Stomach (tissue), 4 donors: ENCODE measurements around the gene EEF2K.

Experiments used
- POLR2A ChIP-seq, 4 donors: fragments of 450-650 bp; IDR thresholded peaks; one replicate each; pipeline ENCODE4 v1.6.1; 2016; ENCODE audit warnings: antibody characterized with exemption in 4 of 4, control low read depth in 2 of 4, mild to moderate bottlenecking in 1 of 4, moderate library complexity in 1 of 4
- POLR2AphosphoS5 ChIP-seq, 3 donors: sonication (generic); formaldehyde crosslinking; IDR thresholded peaks; one replicate each; pipeline ENCODE4 v1.6.1; 2016; ENCODE audit warnings: antibody characterized with exemption in 3 of 3
- TF ChIP-seq, protein P1 (sequence below), 7 experiments: fragments of 450-650 bp in 4 of 7; fragments of 200-600 bp in 3 of 7; sonication (generic) in 3 of 7; IDR thresholded peaks; one replicate each; pipeline ENCODE4 v1.5.1; 2016 to 2019; ENCODE audit warnings: antibody characterized with exemption in 7 of 7, control low read depth in 2 of 7, mild to moderate bottlenecking in 1 of 7

DNA sequence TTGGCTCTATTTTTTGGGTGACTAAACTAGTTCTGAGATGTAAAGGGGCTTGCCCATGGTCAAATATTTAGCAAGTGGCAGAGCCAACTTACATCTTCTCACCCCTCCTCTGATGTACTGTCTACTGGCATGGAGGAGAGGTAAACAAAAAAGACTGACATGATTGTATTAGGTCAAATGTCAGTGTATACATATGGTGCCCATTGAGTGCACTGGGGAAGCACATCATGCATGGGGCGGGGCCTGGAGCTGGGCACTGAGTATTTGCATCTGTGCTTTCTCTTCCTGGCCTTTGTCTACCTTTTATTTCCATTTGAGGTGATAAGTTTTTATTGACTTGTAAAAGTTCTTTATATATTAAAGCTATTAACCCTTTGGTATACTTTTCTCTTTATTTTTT is 68.8 kb downstream of the EEF2K start:
- TF ChIP-seq, protein P1, sequence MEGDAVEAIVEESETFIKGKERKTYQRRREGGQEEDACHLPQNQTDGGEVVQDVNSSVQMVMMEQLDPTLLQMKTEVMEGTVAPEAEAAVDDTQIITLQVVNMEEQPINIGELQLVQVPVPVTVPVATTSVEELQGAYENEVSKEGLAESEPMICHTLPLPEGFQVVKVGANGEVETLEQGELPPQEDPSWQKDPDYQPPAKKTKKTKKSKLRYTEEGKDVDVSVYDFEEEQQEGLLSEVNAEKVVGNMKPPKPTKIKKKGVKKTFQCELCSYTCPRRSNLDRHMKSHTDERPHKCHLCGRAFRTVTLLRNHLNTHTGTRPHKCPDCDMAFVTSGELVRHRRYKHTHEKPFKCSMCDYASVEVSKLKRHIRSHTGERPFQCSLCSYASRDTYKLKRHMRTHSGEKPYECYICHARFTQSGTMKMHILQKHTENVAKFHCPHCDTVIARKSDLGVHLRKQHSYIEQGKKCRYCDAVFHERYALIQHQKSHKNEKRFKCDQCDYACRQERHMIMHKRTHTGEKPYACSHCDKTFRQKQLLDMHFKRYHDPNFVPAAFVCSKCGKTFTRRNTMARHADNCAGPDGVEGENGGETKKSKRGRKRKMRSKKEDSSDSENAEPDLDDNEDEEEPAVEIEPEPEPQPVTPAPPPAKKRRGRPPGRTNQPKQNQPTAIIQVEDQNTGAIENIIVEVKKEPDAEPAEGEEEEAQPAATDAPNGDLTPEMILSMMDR (IDR thresholded peaks at IDR 0.05): no peak
- TF ChIP-seq POLR2AphosphoS5 (IDR thresholded peaks at IDR 0.05): no peak
- no peak for TF ChIP-seq POLR2A (IDR thresholded peaks at IDR 0.05)
